Measurements from ENCODE around the gene LAG3.
"Not testable (repeated sequence)": the region's sequence is repeated elsewhere in the genome, so short reads cannot be mapped to it uniquely, and the experiment has no call there.

Gene LAG3

DNA sequence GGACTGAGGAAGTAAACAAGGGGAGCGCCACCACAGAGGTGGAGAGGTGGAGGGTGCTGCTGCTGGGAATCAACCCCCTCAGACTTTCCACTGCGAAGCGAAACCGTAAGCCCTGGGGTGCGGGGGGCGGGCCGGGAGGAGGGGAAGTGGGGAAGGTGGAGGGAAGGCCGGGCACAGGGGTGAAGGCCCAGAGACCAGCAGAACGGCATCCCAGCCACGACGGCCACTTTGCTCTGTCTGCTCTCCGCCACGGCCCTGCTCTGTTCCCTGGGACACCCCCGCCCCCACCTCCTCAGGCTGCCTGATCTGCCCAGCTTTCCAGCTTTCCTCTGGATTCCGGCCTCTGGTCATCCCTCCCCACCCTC is at the start of gene LAG3:
Gene LAG3, plus strand, starts transcription at position 190 of the 365 bp plus-strand sequence. CDS start 333 bp downstream, outside the sequence.
- DNase-seq, result peak; percentile 62

DNA sequence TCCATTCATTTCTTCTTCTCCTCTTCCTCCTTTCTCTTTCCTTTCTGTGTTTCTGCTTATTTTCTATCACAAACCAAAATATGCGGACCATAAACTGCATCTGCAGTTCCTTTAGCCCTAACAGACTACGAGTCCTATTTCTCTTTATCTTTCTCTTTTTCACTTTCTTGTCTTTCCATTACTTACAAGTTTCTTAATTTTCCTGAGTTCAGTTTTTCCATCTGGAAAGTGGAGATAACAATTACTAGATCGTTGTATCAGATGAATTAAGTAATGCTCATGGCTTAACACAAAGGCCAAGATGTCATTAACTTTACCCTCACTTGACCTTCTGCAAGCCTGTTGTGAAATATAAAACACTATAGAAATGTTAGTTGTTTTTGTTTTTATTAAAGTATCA is 49.5 kb upstream of the LAG3 start:
- no peak for DNase-seq

DNA sequence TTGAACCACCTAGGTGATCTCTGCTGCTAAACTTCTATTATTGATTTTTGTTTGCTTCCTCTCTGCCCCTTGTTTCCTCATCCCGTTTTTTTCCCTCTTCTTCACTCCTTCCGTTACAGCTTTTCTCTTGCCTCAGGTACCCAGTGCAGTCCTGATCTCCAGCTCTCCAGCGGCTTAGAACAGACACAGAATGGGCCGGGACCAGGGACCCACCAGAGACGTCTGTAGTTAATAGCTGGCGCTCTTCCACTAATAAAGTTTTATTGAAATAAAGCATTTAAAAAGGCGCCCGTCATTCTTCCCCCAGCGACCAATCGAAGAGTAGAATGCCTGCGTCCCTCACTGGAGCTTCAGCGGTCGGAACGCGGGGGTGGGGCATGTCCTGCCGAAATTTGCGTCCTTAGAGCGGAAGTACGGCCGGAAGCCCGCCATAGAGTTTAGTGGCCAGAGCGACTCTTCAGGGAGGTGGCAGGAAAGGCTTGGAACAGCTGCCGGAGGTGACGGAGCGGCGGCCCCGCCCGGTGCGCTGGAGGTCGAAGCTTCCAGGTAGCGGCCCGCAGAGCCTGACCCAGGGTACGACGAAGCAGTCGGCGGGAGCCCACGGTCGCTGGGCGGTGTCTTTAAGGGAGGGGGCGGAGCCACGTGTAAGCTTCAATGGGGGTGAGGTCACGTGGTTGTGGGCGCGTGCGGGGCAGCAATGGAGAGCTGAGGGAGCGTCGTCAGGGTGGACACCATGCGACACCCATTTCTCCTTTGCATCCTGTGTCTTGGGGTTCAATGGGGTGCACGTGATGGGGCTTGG is 48.5 kb upstream of the LAG3 start, which contains the start of gene COPS7A:
Gene COPS7A, plus strand, starts transcription at position 440 of the 802 bp plus-strand sequence. CDS start 611 bp downstream, outside the sequence.
- peak; percentile 98 for DNase-seq

DNA sequence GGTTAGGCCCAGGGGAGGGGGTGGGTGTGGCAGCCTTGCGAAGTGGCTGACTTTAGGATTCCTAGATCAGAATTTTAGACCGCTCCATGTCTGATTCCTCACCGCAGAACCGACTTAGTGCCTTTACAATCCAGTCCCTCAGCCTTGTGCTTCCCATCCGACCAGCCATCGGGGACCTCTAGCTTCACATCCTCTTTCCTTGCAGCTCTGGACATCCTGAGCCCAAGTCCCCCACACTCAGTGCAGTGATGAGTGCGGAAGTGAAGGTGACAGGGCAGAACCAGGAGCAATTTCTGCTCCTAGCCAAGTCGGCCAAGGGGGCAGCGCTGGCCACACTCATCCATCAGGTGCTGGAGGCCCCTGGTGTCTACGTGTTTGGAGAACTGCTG is 47.9 kb upstream of the LAG3 start:
- DNase-seq, result no peak

DNA sequence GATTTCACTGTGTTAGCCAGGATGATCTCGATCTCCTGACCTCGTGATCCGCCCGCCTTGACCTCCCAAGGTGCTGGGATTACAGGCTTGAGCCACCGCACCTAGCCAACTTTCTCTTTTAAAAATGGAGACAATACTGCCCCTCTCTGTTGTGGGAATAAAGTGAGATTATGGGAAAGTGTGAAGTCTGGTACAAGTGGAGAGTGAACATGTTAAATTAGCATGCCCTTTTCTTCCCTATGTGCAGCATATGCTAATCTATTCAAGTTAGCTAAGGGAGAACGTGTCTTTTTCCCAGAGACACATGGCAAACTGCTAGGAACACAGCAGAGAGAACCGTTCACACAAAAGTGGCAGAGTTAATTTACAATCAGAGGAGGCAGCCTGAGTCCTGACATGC is 47.0 kb upstream of the LAG3 start:
- no peak for DNase-seq

DNA sequence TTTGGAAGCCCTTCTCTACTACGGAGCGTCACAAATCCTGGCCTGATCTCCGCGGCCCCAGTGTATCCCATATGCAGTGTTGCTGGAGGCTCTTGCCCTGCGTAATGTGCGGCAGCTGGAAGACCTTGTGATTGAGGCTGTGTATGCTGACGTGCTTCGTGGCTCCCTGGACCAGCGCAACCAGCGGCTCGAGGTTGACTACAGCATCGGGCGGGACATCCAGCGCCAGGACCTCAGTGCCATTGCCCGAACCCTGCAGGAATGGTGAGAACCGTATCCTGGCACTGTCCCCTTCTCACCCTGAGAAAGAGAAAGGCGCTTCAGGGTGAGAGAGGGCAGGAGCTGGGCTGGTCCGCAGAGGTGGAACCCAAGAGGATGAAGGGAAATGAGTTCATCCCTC is 43.1 kb upstream of the LAG3 start:
- no peak for DNase-seq

DNA sequence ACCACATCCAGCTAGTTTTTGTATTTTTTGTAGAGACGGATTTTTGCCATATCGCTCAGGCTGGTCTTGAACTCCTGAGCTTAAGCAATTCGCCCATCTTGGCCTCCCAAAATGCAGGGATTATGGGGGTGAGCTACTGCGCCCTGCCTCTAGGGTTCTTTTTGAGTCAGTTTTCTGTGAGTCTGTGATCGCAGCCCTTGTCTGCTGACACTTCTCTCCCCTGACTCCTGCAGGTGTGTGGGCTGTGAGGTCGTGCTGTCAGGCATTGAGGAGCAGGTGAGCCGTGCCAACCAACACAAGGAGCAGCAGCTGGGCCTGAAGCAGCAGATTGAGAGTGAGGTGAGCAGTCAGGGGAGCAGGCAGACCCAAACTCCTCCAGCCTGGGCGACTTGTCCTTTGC is 42.2 kb upstream of the LAG3 start:
- DNase-seq, result no peak

DNA sequence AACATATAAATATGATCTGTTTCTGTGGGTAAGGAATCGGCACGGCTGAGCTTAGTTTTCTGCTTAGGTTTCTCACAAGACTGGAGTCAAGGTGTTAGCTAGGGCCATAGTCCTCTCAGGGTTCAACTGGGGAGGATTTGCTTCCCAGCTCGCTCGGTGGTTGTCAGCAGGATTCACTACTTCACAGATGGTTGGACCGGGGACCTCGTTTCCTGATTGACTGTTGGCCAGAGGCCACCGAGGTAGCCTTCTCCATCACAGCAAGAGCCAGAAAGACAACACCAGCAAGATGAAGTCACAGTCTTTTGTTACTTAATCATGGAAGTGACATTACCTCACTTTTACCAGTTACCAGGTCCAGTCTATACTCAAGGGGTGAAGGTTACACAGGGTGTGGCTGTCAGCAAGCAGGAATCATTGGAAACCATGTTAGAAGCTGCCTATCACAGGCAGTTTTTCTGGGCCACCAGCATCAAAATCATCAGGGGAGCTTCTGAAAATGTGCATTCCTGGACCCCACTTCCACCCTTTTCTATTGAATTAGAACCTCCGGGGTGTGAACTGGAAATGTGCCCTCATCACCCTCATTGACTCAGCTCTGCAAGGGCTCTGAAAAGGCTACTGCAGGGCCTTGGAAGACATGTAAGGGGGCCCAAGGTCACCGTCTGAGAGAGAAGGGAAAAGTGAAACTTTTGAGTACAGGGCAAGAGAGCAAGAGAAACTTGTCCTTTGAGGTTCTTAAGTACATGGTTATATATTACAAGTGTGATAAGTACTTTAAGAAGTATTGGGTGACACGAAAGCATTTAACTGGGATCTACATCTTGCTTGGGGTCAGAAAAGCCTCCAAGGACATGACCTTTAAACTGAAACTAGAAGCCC is 37.6 kb upstream of the LAG3 start:
- DNase-seq, result no peak

DNA sequence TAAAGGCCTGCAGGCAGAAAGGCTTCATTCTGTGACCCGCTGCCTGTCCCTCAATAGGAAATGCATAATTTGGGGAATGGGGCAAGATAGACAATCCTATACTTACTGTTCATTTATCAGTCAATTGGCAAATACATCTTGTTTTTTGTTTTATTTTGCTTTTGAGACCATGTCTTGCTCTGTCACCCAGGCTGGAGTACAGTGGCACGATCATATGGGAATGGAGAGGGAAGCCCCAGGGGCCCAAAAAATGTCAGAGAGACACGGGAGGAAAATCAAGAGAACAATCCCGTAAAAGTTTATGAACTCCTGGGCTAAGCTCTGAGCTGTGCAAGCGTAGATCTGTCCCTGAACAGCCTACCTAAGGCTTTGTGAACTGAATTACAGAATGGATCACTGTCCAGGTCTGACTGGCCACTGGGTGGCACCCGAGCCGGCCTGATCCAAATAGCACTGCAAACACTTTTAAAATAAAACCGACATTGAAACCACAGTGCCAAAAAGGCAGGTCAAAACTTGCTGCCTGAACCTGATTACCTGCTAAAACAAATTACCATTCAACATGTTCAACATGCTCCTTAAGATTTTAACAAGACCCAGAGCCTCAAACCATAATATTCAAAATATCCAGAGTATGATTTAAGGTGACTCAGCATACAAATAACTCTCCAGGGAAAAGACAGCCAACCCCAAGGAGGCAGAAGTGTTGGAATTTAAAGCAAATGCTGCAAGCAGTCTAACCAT is 36.7 kb upstream of the LAG3 start:
- DNase-seq, result peak; percentile 49

DNA sequence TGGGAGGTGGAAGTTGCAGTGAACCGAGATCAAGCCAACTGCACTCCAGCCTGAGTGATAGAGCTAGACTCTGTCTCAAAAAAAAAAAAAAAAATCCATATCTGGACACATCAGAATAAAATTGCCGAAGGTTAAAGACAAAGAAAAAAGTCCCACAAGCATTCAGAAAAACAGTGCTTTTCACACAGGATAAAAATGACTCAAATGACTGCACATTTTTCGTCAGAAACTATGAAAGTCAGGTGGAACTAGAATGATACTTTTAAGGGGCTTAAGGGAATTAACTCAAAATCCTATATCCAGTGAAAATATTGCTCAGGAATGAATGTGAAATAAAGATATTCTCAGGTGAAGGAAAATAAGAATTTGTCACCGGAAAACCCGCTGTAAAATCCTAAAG is 35.6 kb upstream of the LAG3 start:
- no peak for DNase-seq

DNA sequence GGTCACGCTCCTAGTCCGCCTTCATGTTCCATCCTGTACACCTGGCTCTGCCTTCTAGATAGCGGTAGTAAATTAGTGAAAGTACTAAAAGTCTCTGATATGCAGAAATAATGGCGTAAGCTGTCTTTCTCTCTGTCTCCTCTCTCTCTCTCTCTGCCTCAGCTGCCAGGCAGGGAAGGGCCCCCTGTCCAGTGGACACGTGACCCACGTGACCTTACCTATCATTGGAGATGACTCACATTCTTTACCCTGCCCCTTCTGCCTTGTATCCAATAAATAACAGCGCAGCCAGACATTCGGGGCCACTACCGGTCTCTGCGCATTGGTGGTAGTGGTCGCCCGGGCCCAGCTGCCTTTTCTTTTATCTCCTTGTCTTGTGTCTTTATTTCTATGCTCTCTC is 30.2 kb upstream of the LAG3 start:
- DNase-seq, result not testable (repeated sequence)

DNA sequence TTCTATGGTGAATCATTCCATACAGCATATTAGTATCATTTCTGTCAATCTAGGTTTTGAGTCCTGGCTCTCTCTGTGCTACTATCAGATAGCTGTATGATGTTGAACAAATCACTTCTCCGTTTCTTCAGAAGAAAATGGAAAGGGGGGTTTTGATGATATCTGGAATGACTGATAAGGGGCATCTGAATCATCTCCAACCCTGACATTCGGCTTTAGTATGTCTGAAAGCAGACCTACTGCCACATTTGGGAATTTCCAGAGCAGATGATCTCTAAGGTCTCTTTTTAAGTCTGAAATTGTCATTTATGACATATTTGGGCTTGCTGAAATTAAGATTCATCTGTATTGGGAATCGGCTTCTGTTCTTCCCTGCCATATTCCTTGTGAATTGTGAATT is 29.5 kb upstream of the LAG3 start:
- DNase-seq, result no peak

DNA sequence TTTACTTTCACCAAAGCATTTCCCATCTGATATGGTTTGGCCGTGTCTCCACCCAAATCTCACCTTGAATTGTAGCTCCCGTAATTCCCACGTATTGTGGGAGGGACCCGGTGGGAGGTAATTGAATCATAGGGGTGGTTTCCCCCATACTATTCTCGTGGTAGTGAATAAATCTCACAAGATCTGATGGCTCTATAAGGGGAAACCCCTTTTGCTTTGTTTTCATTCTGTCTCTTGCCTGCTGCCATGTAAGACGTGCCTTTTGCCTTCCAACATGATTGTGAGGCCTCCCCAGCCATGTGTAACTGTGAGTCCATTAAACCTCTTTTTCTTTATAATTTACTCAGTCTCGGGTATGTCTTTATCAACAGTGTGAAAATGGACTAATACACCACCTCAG is 29.0 kb upstream of the LAG3 start:
- DNase-seq, result not testable (repeated sequence)

DNA sequence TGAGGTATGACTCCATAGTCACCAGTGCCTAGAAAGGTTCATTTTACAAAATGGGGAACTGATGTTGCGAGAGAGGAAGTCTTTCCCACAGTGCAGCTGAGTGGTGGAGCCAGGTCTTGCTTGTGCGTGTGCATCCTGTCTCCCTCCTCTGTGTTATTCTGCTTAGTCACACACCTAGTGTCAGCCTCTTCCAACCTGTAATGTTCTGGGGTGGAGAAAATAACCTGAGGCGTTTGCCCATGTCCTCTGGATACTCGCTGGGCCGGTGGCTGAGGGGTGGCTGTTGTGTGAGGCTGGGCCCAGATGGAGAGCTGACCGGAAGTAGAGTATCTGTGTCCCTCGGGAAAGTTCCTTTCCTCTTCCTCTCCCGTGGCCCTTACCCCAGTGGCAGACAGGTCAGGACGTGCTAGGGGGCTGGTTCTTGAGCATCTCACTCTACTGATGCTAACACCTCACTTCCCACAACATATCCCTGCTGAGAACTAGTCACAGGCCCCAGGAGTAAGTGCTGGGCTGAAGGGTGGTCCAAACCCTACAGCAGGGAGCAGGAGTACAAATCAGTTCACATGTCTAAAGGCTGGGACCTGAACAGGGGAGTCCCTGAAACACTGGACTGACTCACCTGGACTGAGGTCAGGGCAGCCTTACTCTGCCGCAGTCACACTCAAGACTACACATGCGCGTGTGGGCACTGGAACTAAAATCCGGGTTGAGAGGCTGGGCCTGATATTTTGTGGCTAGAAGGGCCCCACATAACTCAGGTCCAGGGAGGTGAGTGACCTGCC is 26.4 kb upstream of the LAG3 start:
- DNase-seq, result no peak

DNA sequence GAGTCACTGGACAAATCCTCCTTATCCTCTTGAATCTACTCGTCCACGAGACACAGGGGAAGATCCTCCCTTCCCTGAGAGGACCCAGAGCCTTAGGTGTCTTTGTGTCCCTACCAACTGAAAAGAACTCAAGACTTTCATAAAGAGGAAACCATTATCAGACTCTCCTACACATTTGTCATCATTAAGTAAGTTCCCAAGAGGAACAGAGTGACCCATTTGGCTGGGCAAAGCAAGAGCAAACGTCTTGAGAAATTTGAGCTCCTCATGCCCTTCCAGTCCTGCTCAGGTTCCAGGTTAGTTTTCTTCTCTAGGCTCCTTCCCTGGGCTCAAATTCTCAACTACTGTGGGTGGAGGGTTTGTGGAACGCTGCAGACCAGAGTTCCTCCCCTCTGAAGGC is 25.1 kb upstream of the LAG3 start:
- DNase-seq, result no peak

DNA sequence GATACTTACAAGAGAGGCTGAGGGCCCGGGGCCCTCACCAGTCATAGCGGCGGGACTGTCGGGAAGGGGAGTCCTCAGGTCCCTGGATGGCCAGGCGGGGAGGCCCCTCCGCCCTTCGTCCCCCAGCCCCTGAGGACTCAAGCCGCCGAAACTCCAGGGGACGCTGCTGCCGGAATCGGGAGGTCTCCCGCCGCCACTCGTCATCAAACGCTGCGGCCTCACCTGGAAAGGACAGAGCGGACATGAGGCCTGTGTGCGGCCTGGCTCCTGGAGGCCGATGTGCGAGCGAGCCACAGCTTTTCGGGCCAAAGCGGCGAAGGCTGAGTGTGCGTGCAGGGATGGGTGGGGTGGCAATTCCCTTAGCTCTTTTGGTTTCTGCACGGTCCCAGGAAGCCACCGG is 23.6 kb upstream of the LAG3 start:
- no peak for DNase-seq

DNA sequence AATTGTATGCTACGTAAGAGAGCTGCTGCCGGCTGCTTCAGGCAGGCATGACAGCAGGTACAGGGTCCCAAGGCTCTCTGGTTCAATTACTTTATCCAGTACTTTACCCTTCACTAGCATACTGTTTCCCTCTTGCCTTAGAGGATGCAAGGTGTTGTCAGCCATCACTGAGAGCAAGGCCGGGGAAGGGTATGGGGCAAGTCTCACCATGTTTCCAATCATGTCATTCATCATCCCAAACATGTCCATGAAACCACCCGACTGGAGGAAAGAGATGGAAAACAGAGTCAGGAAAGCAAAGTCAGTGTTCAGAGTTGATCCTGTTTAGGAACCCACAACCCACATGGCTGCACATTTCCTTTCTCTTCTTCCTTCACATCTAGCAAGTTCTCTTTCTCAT is 21.8 kb upstream of the LAG3 start:
- no peak for DNase-seq

DNA sequence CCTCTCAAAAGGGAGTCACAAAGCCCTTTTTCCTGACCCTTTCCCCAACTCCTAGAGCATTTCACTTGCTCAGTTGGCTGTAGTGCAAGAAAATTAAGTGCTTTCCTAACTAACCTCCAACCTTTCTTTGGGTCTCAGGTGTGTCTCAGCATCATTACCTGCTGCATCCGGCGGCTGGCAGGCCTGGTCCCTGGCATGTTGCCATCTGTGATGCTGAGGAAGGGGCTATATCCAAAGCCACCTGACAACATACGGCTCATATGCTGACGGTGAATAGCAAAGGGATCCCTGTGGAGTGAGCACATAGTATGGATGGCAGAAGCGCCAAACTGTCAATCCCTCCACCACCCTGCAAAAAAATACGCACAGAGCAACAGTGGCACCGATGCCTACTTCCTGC is 20.6 kb upstream of the LAG3 start:
- no peak for DNase-seq

DNA sequence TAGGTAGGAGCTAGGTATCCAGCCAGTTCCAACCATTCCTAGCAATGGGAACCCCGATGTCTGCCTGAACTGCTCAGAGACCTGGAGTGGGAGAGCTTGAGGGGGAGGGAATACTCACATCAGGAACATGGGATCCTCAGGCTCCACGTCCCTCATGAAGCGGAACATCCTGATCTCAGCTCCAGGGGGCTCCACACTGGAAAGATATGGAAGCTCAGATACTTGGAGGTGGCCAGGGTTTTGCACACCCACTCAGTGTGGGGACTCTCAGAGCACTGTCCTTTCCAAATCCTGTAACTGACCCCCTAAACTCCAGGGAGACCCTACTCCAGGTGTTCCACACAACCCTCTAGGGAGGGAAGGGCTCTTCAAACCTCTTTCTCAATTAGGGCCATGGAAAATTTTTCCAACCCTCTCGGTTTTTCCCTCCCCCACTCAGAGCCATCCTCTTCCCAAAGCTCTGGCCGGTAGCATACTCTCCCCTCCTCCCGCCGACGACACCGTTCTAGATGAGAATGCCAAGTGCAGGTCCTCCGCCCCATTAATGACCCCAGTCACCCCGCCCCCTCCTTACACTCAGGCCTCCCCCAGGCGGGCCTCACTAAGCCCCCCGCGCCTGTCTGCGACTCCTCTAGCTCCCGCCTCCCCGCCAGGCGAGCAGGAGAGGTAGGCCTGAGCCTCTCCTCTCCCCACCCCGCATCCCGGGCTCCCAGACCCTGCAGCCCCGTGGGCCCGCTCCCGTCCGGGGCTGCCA is 20.0 kb upstream of the LAG3 start:
- peak; percentile 45 for DNase-seq

DNA sequence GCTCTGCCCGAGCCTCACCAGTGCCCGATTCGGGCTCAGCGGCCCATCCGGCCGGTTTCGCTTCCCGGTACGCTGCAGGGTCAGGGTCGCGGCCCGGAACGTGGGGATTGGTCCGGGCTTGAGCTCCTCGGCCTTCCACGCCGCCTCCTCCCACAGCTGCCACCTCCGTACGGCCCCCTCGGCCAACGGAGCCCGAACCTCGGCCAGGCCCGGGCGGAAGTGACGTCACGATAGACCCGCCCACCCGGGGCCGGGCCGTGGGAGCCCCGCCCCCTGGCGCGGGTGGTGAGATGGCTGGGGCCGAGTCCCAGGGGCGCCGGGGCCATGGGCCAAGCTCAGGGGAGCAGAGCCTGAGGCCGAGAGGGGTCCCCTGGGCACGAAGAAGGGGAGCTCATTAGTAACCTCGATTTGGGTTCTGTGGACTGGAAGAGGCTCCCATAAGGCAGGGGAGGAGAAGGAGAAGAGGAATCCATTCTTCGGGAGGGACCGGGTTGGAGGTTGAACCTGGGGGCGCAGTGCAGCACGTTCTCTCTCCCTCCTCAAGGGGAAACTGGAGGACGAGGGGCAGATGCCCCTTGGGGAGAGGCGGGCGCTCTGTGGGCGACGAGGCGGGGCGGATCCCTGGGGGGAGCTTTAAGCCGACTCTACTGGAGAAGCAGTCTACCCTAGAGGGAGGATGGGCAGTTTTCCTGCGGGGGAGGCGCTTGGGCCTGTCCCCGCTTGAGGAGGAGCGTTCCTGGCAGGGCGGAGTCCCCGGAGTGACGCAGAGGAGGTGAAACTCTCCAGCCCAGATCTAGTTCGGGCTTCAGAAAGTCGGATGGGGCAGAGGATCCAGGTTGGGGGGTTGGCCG is 19.2 kb upstream of the LAG3 start, which contains the start of gene MLF2:
Gene MLF2, minus strand, starts transcription at position 221 of the 851 bp plus-strand sequence. CDS start 807 bp downstream, outside the sequence.
- peak; percentile 99 for DNase-seq
